ENCODE results near the gene UGT1A9. TPM values are rescaled to one million over a fixed set of nuclear protein-coding genes. Genes with fewer than 3 reads are reported as not detected.

UGT1A9 gene
- total and polyA plus RNA-seq, 7 donors: not detected

GRCh38 chr2:233807215-233807865 lies 135.6 kb downstream of the UGT1A9 start:
- H3K36me3 ChIP-seq (ENCODE audit: insufficient read depth in 1 of 2, low read depth in 1 of 2): no peaks in the 10 kb centered on the region
- intact Hi-C loops (cut with DNase I): no loop called here
- 67 to 71% (median 68%) methylated on average over 12 of the region's 12 CpGs for WGBS, 3 donors
- no peaks in the 10 kb centered on the region for H3K9me3 ChIP-seq
- H3K27me3 ChIP-seq (ENCODE audit: insufficient read depth in 3 of 3, low read length in 2 of 3): peaks cover 0 to 3% (median 0%) of the 10 kb centered on the region in 3 donors
- no peak overlapping the region for H3K27ac ChIP-seq
- no peaks in the 10 kb centered on the region for H3K4me1 ChIP-seq
- no peak for ATAC-seq
- H3K4me3 ChIP-seq: no peak overlapping the region
- TF ChIP-seq CTCF (IDR thresholded peaks at IDR 0.05): no peak
- no peak for DNase-seq

GRCh38 chr2:233807966-233808935 lies 136.6 kb downstream of the UGT1A9 start:
- Histone ChIP-seq H3K36me3 (ENCODE audit: insufficient read depth in 1 of 2, low read depth in 1 of 2) (no peaks in the 10 kb centered on the region), H3K9me3 (no peaks in the 10 kb centered on the region), H3K4me3 (no peak overlapping the region), H3K27me3 (ENCODE audit: insufficient read depth in 3 of 3, low read length in 2 of 3) (peaks cover 0 to 3% (median 0%) of the 10 kb centered on the region in 3 donors), H3K4me1 (no peaks in the 10 kb centered on the region), H3K27ac (no peak overlapping the region)
- intact Hi-C loops (cut with DNase I): no loop called here
- 69 to 78% (median 78%) methylated on average over 10 of the region's 10 CpGs for WGBS, 3 donors
- ATAC-seq (no peak), DNase-seq (no peak)
- TF ChIP-seq CTCF (IDR thresholded peaks at IDR 0.05): no peak

- intact Hi-C loops (cut with DNase I): no loop called here
- no peak for TF ChIP-seq CTCF (IDR thresholded peaks at IDR 0.05)
- no peak for ATAC-seq
- H3K4me3 ChIP-seq: no peak overlapping the region
- peaks cover 0 to 3% (median 0%) of the 10 kb centered on the region in 3 donors for H3K27me3 ChIP-seq (ENCODE audit: insufficient read depth in 3 of 3, low read length in 2 of 3)
- H3K36me3 ChIP-seq (ENCODE audit: insufficient read depth in 1 of 2, low read depth in 1 of 2): no peaks in the 10 kb centered on the region
- no peak for DNase-seq
- no peaks in the 10 kb centered on the region for H3K9me3 ChIP-seq
- H3K4me1 ChIP-seq: no peaks in the 10 kb centered on the region
- H3K27ac ChIP-seq: no peak overlapping the region
- WGBS, 3 donors: 85 to 87% (median 85%) methylated on average over 6 of the region's 6 CpGs
Measured at GRCh38 chr2:233810385-233810784, 138.7 kb downstream of the UGT1A9 start.

- 57 to 74% (median 62%) methylated on average over 4 of the region's 4 CpGs for whole genome bisulfite sequencing, 3 donors
- no peak for TF ChIP-seq CTCF (IDR thresholded peaks at IDR 0.05)
- H3K27me3 ChIP-seq (ENCODE audit: insufficient read depth in 3 of 3, low read length in 2 of 3): peaks cover 0 to 3% (median 0%) of the 10 kb centered on the region in 3 donors
- intact Hi-C loops (cut with DNase I): no loop called here
- no peaks in the 10 kb centered on the region for H3K36me3 ChIP-seq (ENCODE audit: insufficient read depth in 1 of 2, low read depth in 1 of 2)
- H3K4me1 ChIP-seq: no peaks in the 10 kb centered on the region
- no peak overlapping the region for H3K27ac ChIP-seq
- no peak overlapping the region for H3K4me3 ChIP-seq
- DNase-seq (no peak), ATAC-seq (no peak)
- no peaks in the 10 kb centered on the region for H3K9me3 ChIP-seq
Measured at GRCh38 chr2:233811087-233811486, 139.4 kb downstream of the UGT1A9 start.
